T-helper 2 cell (primary cell): ENCODE results near the gene MACROD2.
"Not testable (repeated sequence)": the region's sequence is repeated elsewhere in the genome, so short reads cannot be mapped to it uniquely, and the experiment has no call there.

Experiments used
- DNase-seq, 5 experiments: peaks; one replicate each; pipeline versions ENCODE4 v3.0.0 to v3.0.0-alpha.2; 2012 to 2022

Gene MACROD2

DNA sequence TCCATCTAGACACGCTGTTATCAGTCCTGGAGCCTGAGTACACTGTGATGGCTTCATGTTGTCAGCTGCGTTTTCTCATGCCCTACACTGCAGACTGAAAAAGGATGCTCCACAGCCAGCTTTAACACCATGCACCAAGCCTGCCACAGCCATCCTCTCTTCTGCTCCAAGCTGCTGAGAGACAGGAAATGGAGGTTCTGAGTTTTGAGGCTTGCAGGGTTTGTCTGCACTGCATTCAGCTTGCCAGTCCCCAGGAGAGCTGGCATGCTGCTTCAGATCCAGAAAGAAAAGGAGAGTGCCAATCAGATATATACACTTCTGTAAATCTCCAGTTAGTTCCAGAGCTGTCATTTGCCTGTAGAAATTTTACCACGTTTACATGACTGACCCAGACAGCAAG lies 892.8 kb downstream of the MACROD2 start:
- no peak for DNase-seq

DNA sequence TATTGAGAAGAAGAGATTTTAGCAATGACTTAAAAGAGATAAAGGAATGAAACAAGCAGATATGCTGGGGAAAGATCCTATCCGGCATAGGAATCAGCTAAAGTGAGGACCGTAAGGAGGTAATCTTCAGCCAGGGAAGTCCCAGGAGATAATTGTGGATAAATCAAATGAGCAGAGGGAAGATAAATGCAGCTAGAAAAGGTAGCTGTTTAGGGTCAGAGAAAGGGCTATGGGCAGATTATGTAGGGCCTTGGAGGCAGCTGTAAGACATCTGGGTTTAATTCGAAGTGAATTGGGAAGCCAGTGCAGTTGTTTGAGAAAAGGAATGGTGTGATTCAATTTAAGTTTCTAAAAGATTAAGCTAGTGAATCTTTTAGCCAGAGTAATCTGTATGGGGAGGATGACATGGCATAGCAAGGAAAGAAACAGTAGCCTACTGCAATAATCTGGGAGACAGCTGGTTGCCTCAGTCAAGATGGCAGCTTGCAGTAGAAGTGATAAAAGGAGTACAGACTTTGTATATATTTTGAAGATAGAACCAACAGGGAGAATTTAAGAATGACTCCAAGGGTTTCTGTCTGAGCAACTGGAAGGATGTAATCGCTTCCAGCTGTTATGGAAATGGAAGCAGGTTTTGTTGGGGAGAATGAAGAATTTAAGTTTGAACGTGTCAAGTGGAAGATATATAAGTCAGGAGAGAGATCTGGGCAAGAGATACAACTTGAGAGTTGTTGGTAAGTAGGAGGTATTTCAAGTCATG lies 894.4 kb downstream of the MACROD2 start:
- DNase-seq: no peak

DNA sequence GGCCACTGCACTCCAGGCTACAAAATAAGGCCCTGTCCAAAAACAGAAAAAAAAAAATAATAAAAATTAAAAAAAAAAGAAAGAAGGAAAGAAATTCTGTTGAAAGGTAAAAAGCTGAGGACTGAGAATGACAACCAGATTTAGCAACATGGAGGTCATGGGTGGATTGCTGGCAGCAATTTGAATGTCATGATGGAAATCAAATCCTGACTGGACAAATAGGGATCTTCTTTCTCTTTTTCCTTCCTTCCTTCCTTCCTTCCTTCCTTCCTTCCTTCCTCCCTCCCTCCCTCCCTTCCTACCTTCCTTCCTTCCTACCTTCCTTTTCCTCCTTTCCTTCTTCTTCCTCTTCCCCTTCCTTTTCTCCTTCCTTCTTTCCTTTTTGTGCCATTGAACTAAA lies 895.4 kb downstream of the MACROD2 start:
- DNase-seq: no peak

DNA sequence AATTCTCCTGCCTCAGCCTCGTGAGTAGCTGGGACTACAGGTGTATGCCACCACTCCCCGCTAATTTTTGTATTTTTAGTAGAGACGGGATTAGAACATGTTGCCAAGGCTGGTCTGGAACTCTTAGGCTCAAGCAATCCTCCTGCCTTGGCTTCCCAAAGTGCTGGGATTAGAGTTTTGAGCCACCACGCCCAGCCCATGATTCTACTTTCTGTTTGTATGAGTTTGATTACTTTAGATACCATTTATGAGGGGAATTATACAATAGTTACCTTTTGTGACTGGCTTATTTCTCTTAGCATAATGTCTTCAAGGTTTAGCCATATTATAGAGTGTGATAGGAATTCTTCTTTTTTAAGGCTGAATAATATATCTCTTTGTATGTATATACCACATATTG lies 897.5 kb downstream of the MACROD2 start:
- DNase-seq: no peak

DNA sequence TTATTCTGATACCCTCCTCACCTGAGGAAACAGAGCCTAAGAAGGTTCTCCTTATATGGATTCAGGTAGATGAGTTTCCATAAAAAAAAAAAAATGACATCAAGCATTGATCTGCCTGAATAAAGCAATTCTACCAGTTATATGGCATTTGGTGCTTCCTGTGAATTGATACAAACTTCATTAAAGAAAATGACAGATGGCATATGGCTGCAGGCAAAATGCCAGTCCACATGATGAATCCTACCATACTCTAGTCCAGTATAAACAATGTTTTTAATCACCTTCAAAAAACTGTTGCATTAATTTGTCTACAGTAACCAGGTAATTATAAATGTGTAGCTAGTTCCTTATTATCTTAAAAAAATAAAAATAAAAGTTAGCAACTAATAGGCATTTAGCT lies 901.3 kb downstream of the MACROD2 start:
- no peak for DNase-seq

DNA sequence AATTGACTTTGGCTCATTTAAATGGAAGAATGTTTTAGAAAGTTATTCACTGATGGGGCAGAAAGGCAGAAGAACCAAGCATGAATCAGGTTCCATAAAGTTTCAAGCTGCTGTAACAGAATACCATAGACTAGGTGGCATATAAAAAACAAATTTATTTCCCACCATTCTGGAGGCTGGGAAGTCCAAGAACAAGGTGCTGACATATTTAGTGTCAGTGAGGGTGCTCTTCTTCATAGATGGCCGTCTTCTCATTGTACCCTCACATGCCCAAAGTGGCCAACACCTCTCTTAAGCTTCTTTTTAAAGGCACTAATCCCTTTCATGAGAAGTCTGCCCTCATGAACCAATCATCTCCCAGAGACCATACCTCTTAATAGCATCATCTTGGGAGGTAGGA lies 902.3 kb downstream of the MACROD2 start:
- DNase-seq: no peak

DNA sequence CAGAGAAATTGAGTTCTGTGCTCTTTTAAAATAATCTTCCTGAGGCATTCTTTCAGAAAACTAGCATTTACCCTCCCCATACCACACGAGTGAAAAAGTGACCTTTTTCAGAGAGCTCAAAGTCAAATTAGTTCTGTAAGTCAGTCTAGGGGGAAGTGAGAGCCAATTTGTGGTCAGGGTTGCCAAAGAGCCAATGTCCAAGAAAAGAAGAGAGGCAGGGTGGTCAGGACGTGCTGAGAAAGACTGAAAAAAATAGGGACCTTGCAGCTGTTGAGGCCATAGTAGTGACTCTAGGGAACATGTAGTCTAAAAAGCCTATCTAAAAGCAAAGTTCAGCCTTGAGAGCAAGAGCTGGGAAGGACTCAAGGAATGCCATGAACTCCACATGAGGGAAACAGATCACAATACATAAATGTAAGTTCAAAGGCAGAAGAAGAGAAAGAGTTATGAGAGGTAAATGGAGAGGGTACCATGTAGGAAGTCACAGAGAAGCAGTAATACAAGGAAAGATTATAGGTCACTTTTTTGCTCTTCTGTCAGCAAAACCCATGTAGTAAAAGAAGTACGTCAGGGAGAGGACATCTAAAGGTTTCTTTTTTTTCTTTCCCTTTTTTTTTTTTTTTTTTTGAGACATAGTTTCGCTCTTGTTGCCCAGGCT lies 907.2 kb downstream of the MACROD2 start:
- no peak for DNase-seq

DNA sequence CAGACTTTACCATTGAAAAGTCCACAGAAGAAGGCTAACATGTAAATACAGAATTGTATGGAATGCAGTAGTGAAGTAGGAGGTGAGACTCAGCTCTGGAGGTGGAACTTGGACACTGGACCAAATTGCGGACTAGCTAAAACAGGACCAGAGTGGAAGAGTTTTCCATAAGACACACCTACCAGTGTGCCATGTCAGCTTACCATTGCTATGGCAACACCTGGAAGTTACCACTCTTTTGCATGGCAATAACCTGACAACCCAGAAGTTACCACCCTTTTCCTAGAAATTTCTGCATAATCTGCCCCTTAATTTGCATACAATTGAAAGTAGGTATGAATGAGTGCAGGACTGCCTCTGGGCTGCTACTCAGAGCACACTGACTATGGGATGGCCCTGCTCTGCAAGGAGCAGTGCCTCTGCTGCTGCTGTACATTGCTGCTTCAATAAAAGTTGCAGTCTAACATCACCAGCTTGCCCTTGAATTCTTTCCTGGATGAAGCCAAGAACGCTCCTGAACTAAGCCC lies 911.7 kb downstream of the MACROD2 start:
- no peak for DNase-seq

DNA sequence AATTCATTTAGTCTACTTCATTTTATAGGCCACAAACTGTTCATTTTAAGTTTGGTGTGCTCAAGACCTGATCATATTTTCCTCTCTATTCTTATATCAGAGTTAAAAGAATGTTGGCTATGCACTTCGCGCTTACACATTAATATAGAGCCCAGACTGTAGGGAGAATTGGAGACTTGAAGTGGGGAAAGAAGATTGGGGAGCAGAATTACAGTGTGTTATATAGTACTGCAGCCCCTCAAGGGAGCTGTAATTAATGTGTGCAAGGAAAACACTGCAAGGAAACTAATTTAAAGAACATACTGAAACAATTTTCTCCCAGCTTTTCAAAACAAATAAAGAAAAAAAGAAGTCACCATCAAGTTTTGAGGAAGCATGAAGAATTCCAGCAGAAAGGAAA lies 914.8 kb downstream of the MACROD2 start:
- DNase-seq: no peak

DNA sequence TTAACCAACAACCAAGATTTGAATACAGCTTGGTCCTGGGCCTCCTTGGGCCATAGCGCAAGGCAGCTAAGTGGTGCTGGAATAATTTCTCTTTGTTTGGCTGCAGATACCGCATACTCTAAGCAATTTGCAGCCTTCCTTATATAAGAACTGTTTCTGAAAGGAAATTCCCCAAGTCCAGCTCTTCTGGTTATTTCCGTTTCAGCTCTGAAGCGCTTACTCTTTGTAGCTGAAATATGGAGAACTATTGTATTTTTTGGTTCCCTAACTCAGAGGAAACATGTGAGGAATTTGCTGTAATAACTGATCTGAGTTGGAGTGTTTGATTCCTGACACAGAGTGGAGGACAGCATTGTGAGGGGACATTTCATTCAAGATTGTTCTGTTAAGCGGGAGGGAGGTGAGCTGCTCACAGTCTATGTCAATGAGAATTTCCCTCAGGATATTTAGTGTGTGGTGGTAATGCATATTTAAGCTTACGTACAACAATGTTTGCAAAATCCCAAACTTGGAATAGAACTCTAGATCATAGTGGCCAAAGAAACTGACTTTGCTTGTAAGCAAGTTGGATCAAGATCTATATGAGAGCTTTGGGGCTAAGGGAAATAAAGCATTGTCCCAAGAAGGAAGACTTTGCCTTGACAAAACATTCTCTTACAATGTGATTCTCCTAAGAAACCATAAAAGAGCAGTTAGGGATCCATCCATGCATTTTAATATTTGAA lies 918.7 kb downstream of the MACROD2 start:
- no peak for DNase-seq

DNA sequence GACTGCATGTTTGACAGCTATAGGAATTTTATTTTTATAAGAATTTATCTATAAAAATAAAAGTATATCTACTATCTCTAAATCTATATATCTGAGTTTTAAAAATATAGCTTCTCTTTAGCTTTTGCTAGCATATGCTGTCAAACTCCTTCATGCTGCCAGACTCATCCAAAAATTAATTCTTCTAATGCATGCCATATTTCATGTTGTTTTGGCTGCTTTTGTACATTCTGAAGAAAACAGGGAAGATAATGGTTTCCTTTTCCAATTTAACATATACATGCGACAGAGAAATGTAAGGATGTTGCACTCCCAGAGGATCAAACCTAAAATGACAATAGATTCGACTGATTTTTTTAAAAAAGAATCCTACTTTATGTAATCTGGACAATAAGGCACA lies 919.3 kb downstream of the MACROD2 start:
- DNase-seq: no peak

DNA sequence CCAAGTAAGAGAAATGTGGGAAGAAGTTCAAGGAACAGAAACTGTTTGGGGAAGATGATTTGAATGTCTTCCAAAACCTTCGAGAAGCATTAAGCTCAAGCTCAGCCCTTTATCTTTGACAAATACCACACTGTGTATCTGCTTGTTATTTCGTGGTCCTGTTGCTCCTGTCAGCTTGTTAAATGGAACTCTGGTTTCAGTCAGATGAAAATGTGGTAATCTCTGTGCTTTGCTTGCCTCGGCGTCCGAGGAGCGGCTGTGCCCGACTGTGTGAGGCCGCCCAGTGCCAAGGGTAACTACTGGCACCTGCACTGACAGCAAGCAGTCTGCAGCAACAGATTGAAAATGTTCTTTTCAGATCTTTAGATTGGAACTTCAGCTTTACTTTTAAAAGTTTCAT lies 920.0 kb downstream of the MACROD2 start:
- no peak for DNase-seq

DNA sequence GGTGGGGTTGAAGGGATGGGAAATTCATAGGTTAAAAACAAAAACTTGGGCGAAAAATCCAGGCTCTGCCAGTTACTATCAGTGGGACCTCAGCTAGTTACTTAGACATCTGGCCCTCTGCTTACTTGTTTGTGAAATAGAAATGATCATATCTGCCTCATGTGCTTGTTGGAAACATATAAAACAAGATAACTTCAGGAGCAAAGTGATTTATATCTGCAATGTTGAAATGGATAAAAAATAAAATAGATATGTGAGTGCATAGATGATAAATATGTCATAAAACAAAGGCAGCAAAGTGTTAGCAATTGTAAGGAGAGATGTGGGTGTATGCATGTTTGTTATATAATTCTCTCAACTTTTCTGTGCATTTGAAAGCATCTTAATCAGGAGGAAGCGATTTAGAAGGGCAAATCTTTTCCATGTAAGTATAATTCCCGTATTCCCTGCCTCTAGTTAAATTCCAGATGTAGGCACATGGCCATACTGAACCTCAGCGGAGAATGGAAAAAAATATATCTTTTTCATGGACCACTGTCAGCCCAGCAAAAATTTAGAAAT lies 921.1 kb downstream of the MACROD2 start:
- DNase-seq: no peak

DNA sequence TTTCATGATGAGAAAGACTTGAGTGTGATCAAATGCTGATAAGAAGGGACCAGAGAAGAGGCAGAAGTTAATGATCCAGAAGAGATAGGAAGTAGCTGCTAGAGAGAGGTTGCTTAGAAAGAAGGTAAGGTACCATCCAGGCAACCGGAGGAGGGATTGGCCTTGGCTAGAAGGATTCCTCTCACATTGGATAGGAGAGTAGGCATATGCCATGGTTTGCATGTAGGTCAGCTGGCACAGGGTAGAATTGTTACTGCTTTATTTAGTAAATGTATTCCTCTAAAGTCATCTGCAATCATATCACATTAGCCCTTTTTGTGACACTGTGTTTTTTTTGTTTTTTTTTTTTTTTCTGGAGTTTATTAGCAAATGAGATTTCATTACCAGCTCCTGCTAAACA lies 923.0 kb downstream of the MACROD2 start:
- no peak for DNase-seq

DNA sequence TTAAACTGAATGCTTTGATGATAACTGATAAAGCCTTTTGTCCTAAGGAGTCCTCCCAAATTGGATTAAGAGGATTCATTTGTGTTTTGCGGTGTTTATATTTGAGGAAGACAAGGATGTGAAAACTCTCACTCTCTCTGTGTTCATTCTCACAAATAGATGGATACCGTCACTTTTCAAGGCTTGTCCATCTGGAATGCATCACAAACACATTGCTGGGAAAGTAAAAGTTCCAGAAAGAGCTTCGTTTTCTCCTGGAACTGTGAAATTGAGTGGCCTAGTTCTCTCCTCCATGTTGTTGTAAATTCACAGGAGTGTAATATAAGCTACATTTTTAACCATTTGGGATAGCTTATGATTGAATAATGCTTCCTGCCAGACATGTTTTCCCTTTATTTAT lies 923.7 kb downstream of the MACROD2 start:
- DNase-seq: no peak

DNA sequence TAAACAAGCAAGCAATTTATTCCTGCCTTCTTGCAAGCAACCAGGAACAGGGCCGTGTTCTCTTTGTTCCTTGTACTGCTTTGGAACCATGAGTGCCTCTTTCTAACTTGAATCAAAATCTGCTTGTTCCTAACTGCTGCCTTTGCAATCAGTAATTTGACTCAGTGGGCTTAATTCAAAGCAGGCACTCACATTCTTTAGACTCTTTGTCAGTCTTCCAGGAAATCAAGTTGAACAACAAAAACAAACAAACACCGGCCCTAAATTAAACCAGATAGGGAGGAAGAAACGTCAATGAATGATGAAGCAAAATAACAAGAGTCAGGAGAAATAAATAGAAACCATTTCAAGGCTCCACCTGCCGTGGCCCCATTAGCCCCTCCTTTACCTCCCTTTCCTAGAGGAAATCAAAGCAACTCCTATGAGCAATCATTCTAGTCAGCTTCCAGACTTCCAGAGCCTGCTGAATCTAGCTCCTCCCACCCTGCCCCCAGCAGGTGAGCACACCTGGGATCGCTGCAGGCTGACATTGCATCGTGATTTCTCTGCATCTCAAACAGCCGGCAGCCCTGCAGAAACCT lies 924.3 kb downstream of the MACROD2 start:
- no peak for DNase-seq

DNA sequence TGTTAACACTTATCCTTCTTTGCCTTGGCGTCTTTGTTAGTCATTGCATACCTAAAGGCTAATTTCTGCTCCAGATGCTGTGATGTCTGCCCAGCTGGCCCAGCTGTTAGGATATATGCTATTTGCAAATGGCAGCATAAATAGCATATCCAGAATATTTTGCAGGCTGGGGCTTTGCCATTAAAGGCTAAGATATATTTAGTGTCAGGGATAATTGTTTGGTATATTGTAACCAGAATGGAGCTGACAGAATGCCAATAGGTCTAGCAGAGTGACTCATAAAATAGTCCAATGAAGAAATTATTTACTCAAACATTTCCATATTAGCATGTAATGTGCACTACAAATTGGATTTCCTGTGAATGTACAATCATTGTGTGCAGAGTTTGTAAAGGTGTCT lies 926.2 kb downstream of the MACROD2 start:
- no peak for DNase-seq

DNA sequence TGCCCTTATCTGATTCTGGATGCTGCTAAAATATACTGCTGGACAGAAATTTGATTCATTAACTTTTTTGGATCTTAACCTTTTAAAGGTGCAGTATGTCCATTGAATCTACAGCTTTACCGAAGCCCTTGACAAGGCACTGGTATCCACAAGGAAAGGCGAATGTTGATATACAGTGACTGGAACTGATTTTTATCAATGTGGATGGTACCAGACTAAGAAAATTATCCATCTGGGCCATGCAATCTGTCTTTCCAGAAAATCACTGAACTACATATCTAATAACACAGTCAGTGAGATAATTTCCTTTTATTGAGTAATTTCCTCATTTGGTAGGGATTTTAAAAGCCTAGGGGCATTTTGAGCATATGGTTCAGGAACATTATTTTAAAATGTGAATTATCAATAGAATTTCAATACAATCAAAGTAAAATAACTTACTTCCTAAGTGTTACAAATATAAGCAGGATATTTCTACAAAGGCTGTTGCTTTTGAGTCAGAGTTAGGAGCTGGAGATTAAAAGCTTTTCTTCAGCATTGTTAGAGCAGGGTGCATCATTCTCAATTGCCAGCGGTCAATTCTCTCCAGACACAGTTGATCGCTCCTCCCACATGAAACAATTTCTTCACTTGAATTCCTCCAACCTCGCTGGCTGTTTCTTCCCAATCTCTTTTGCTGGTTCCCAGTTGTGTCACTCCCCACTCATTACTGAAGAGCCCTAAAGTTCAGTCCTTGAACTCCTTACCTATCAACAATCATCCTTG lies 927.4 kb downstream of the MACROD2 start:
- no peak for DNase-seq

DNA sequence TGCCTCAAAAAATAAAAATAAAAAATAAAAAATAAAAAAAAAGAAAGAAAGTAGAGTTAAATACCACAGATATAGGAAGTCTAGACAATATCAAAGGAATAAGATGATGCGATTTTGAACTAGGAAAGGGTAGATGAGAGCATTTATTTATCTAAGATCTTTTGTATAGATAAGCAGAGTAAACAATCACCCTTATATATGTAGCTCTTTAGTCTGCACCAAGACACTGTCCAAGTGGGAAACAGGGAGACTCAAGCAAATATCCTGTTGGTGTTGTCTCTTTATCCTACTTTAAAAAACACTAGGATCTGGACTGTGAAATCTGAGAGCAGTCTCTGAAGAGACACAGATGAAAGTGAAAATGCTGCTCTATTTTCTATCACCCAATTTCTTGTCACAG lies 929.1 kb downstream of the MACROD2 start:
- DNase-seq: no peak

DNA sequence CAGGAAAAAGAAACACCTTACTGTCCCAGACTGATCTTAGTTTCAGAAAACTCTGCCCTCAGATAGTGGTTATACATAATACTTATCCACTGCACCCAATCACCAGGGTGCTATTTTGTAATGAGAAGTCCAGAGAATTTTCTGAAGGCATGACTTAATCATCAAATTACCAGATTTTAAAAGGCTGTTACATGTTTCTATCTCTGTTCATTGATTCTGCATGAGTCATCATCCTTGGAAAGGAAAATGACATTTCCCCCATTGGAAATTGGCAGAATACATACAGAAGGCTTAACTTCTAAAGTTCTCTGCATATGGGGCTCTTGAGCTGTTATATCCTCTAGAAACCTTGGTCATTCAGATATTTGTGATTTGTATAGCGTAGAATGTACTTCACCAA lies 930.0 kb downstream of the MACROD2 start:
- no peak for DNase-seq

DNA sequence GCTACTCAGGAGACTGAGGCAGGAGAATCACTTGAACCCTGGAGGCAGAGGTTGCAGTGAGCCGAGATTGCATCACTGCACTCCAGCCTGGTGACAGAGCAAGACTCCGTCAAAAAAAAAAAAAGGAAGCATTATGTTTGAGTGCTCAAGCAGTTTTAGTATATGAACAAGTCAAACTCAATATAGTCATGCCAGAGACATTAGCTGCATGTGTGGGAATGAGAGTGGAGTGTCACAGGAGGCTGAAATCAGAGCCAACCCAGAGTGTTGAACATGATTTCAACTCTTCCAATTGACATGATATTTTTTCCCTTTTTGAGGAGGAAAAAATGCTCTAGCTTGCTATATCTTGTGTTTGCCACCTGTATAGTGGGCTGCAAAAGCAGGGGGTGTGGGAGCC lies 931.1 kb downstream of the MACROD2 start:
- DNase-seq: not testable (repeated sequence)

DNA sequence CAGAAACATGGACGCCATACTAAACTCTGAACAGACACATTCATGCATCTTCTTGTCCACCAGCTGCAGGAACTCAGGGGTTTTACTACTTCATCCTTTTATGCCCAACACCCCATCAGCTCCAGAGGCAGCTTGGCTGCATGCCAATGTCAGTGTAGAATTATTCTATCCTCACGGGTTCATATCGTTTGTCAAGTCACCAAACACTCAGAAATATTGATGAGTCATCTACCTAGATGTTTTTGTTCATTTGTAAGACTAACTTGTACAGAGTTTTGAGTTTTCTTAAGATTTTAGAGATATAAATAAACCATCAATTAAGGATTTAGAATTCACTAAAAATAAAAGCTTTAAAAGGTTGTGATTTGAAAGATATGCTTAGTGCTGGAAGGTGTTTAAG lies 932.8 kb downstream of the MACROD2 start:
- no peak for DNase-seq
